Hematopoietic multipotent progenitor cell treated with erythropoietin and hydrocortisone succinate and interleukin-3 and kit ligand, for 4 days (in vitro differentiated cells): Measurements from ENCODE around the gene YEATS2.
A peak's percentile ranks its signal among the peaks of the same experiment; 100 is the strongest.
"Not testable (repeated sequence)": the region's sequence is repeated elsewhere in the genome, so short reads cannot be mapped to it uniquely, and the experiment has no call there.

Experiments
- DNase-seq: peaks from one replicate; pipeline ENCODE4 v3.0.0-alpha.2; 2015

The YEATS2 gene

GRCh38 chr3:183718012-183718411 lies 20.4 kb downstream of the YEATS2 start:
- DNase-seq: no peak

- no peak for DNase-seq
Observed at GRCh38 chr3:183725387-183725786, 27.8 kb downstream of the YEATS2 start.

- DNase-seq: no peak
Observed at GRCh38 chr3:183728204-183728603, 30.6 kb downstream of the YEATS2 start.

- no peak for DNase-seq
Observed at GRCh38 chr3:183730361-183730760, 32.8 kb downstream of the YEATS2 start.

- no peak for DNase-seq
Observed at GRCh38 chr3:183731611-183732010, 34.0 kb downstream of the YEATS2 start.

GRCh38 chr3:183733553-183733952 lies 36.0 kb downstream of the YEATS2 start:
- no peak for DNase-seq

GRCh38 chr3:183734750-183735494 lies 37.3 kb downstream of the YEATS2 start:
- DNase-seq: no peak

GRCh38 chr3:183737116-183737515 lies 39.5 kb downstream of the YEATS2 start:
- DNase-seq: no peak

GRCh38 chr3:183740154-183740553 lies 42.6 kb downstream of the YEATS2 start:
- not testable (repeated sequence) for DNase-seq

- DNase-seq: no peak
Observed at GRCh38 chr3:183743231-183743630, 45.6 kb downstream of the YEATS2 start.

GRCh38 chr3:183745300-183746098 lies 47.9 kb downstream of the YEATS2 start:
- DNase-seq: no peak

- DNase-seq: no peak
Observed at GRCh38 chr3:183754052-183754451, 56.5 kb downstream of the YEATS2 start.

GRCh38 chr3:183762304-183762703 lies 64.7 kb downstream of the YEATS2 start:
- no peak for DNase-seq

- no peak for DNase-seq
Observed at GRCh38 chr3:183764847-183765731, 67.5 kb downstream of the YEATS2 start.

GRCh38 chr3:183766107-183766506 lies 68.5 kb downstream of the YEATS2 start:
- no peak for DNase-seq

GRCh38 chr3:183766745-183767606 lies 69.4 kb downstream of the YEATS2 start:
- peak; percentile 85 for DNase-seq

- DNase-seq: no peak
Observed at GRCh38 chr3:183768114-183768513, 70.5 kb downstream of the YEATS2 start.

- DNase-seq: no peak
Observed at GRCh38 chr3:183769453-183769852, 71.9 kb downstream of the YEATS2 start.

- DNase-seq: no peak
Observed at GRCh38 chr3:183774631-183775030, 77.0 kb downstream of the YEATS2 start.

GRCh38 chr3:183775781-183776180 lies 78.2 kb downstream of the YEATS2 start:
- peak; percentile 20 for DNase-seq

GRCh38 chr3:183776451-183776850 lies 78.9 kb downstream of the YEATS2 start:
- DNase-seq: peak; percentile 40

GRCh38 chr3:183777016-183777618 lies 79.5 kb downstream of the YEATS2 start:
- DNase-seq: no peak
